Parathyroid adenoma (tissue), 2 donors: ENCODE measurements around the gene ZDHHC24.

Experiments used
- H2AFZ ChIP-seq: fragments of 300-600 bp; sonication (generic); one replicate; pipeline ENCODE4 v1.7.0; 2017; ENCODE audit warnings: antibody characterized with exemption, mild to moderate bottlenecking
- H3K27ac ChIP-seq: fragments of 300-600 bp; sonication (generic); one replicate; pipeline ENCODE4 v1.7.0; 2017
- H3K27me3 ChIP-seq: fragments of 300-600 bp; sonication (generic); one replicate; pipeline ENCODE4 v1.7.0; 2017; ENCODE audit warnings: low read length; ENCODE audit not compliant: control insufficient read depth, insufficient read depth
- H3K36me3 ChIP-seq: fragments of 300-600 bp; sonication (generic); one replicate; pipeline ENCODE4 v1.7.0; 2017; ENCODE audit warnings: low read length; ENCODE audit not compliant: control insufficient read depth, insufficient read depth
- H3K4me1 ChIP-seq: fragments of 300-600 bp; sonication (generic); one replicate; pipeline ENCODE4 v1.7.0; 2017; ENCODE audit warnings: control low read depth
- H3K4me2 ChIP-seq: fragments of 300-600 bp; sonication (generic); one replicate; pipeline ENCODE4 v1.7.0; 2017; ENCODE audit warnings: low read length
- H3K4me3 ChIP-seq: fragments of 300-600 bp; sonication (generic); one replicate; pipeline ENCODE4 v1.7.0; 2017; ENCODE audit warnings: low read depth, low read length
- H3K79me2 ChIP-seq: fragments of 300-600 bp; sonication (generic); one replicate; pipeline ENCODE4 v1.7.0; 2017; ENCODE audit warnings: control low read depth
- H3K9ac ChIP-seq: fragments of 300-600 bp; sonication (generic); one replicate; pipeline ENCODE4 v1.7.0; 2017; ENCODE audit warnings: mild to moderate bottlenecking
- H3K9me3 ChIP-seq: fragments of 300-600 bp; sonication (generic); one replicate; pipeline ENCODE4 v1.7.0; 2017; ENCODE audit warnings: low read length; ENCODE audit not compliant: control insufficient read depth
- TF ChIP-seq, protein P1 (sequence below): fragments of 300-600 bp; sonication (generic); IDR thresholded peaks from one replicate; pipeline ENCODE4 v1.7.0; 2017; ENCODE audit warnings: antibody characterized with exemption, mild to moderate bottlenecking
- donor health status: primary hyperparathyroidism.

The ZDHHC24 gene

GRCh38 chr11:66548774-66549630 is 3.2 kb upstream of the ZDHHC24 start:
- no peak overlapping the region for H3K27ac ChIP-seq
- TF ChIP-seq, protein P1, sequence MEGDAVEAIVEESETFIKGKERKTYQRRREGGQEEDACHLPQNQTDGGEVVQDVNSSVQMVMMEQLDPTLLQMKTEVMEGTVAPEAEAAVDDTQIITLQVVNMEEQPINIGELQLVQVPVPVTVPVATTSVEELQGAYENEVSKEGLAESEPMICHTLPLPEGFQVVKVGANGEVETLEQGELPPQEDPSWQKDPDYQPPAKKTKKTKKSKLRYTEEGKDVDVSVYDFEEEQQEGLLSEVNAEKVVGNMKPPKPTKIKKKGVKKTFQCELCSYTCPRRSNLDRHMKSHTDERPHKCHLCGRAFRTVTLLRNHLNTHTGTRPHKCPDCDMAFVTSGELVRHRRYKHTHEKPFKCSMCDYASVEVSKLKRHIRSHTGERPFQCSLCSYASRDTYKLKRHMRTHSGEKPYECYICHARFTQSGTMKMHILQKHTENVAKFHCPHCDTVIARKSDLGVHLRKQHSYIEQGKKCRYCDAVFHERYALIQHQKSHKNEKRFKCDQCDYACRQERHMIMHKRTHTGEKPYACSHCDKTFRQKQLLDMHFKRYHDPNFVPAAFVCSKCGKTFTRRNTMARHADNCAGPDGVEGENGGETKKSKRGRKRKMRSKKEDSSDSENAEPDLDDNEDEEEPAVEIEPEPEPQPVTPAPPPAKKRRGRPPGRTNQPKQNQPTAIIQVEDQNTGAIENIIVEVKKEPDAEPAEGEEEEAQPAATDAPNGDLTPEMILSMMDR: no peak

GRCh38 chr11:66548041-66548440 is 2.2 kb upstream of the ZDHHC24 start:
- Histone ChIP-seq H3K4me2 (no peak overlapping the region), H3K36me3 (no peaks in the 10 kb centered on the region), H3K79me2 (no peaks in the 10 kb centered on the region), H3K9me3 (no peaks in the 10 kb centered on the region), H2AFZ (peak overlapping the region; percentile 53), H3K27me3 (no peaks in the 10 kb centered on the region), H3K4me3 (no peak overlapping the region), H3K9ac (no peak overlapping the region), H3K27ac (peak overlapping the region; percentile 4), H3K4me1 (peaks cover 6% of the 10 kb centered on the region)
- TF ChIP-seq, protein P1: no peak

More at GRCh38 chr11:66548774-66549630, 3.2 kb upstream of the ZDHHC24 start:
- no peak overlapping the region for H2AFZ ChIP-seq
- no peaks in the 10 kb centered on the region for H3K79me2 ChIP-seq
- H3K9ac ChIP-seq: no peak overlapping the region
- H3K9me3 ChIP-seq: no peaks in the 10 kb centered on the region
- no peak overlapping the region for H3K4me2 ChIP-seq
- peaks cover 6% of the 10 kb centered on the region for H3K4me1 ChIP-seq
- H3K27me3 ChIP-seq: no peaks in the 10 kb centered on the region
- no peak overlapping the region for H3K4me3 ChIP-seq
- no peaks in the 10 kb centered on the region for H3K36me3 ChIP-seq

GRCh38 chr11:66547662-66548009 is 1.8 kb upstream of the ZDHHC24 start:
- H3K4me3 ChIP-seq: no peak overlapping the region
- TF ChIP-seq, protein P1: no peak
- H3K4me2 ChIP-seq: no peak overlapping the region
- peaks cover 6% of the 10 kb centered on the region for H3K4me1 ChIP-seq
- no peaks in the 10 kb centered on the region for H3K36me3 ChIP-seq
- H3K9ac ChIP-seq: no peak overlapping the region
- no peaks in the 10 kb centered on the region for H3K27me3 ChIP-seq
- H2AFZ ChIP-seq: peak overlapping the region; percentile 53
- no peaks in the 10 kb centered on the region for H3K79me2 ChIP-seq
- H3K9me3 ChIP-seq: no peaks in the 10 kb centered on the region
- H3K27ac ChIP-seq: peak overlapping the region; percentile 4

DNA sequence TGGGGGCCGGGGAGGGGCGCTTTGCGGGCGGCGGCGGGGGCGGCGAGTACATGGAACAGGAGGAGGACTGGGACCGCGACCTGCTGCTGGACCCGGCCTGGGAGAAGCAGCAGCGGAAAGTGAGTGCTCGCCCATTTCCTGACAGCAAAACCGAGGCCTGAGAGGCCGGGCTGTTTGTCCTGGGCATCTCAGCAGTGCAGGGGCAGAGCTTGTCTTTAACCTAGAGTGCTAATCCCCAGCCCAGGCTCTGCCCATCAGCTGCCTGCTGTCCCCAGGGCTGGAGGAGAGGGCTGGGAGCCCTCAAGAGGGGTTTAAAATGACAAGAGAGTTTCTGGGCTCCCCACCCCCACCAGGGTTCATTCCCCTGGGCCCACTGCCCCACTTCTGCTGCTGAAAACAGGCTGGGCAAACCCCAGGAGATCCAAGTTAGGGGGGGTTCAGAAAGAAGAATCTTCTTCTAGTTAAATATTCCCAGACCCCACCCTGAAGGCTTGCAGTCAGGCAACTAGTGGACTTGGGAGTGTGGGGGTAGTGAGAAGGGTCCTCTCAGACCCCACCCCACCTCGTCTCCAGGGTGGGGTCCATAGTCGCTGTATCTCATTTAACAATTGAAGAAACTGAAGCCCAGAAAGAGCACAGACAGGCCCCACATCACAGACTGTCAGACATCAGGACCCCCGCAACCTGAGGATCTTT is 1.3 kb upstream of the ZDHHC24 start:
- TF ChIP-seq, protein P1: no peak
- H3K4me2 ChIP-seq: no peak overlapping the region
- H3K4me3 ChIP-seq: no peak overlapping the region
- no peaks in the 10 kb centered on the region for H3K9me3 ChIP-seq
- H3K9ac ChIP-seq: no peak overlapping the region
- no peaks in the 10 kb centered on the region for H3K36me3 ChIP-seq
- peaks cover 6% of the 10 kb centered on the region for H3K4me1 ChIP-seq
- peak overlapping the region; percentile 87 for H2AFZ ChIP-seq
- H3K27me3 ChIP-seq: no peaks in the 10 kb centered on the region
- no peaks in the 10 kb centered on the region for H3K79me2 ChIP-seq
- peak overlapping the region; percentile 4 for H3K27ac ChIP-seq
